Smooth muscle cell (in vitro differentiated cells): ENCODE data around the gene OR2W3. TPM values are rescaled to one million over a fixed set of nuclear protein-coding genes. Genes with fewer than 3 reads are reported as not detected.

Source experiments
- DNase-seq: peaks from one replicate; lab custom pipeline; 2025; ENCODE audit not compliant: unreplicated experiment; lab: John Stamatoyannopoulos, UW
- H2AFZ ChIP-seq: fragments of 200-600 bp; sonication (generic); 2 replicates; pipeline ENCODE4 v1.6.0; 2016; ENCODE audit warnings: antibody characterized with exemption, low read depth, mild to moderate bottlenecking
- H3F3A ChIP-seq: fragments of 200-600 bp; sonication (generic); 2 replicates; pipeline ENCODE4 v1.6.0; 2017; ENCODE audit warnings: antibody characterized with exemption, low read depth
- H3K27ac ChIP-seq: fragments of 200-600 bp; sonication (generic); 2 replicates; pipeline ENCODE4 v1.5.1; 2016; ENCODE audit warnings: low read depth, mild to moderate bottlenecking
- H3K27me3 ChIP-seq: fragments of 200-600 bp; sonication (generic); 2 replicates; pipeline ENCODE4 v1.6.1; 2016; ENCODE audit warnings: low read depth, mild to moderate bottlenecking
- H3K36me3 ChIP-seq: fragments of 200-600 bp; sonication (generic); 2 replicates; pipeline ENCODE4 v1.5.1; 2016; ENCODE audit warnings: low read depth
- H3K4me1 ChIP-seq: fragments of 200-600 bp; sonication (generic); 2 replicates; pipeline ENCODE4 v1.5.1; 2016; ENCODE audit warnings: low read depth
- H3K4me2 ChIP-seq: fragments of 200-600 bp; sonication (generic); 2 replicates; pipeline ENCODE4 v1.6.0; 2016; ENCODE audit warnings: mild to moderate bottlenecking
- H3K4me3 ChIP-seq: fragments of 200-600 bp; sonication (generic); 2 replicates; pipeline ENCODE4 v1.5.1; 2016; ENCODE audit warnings: mild to moderate bottlenecking
- H3K79me2 ChIP-seq: fragments of 200-600 bp; sonication (generic); 2 replicates; pipeline ENCODE4 v1.6.0; 2016; ENCODE audit warnings: low read depth, mild to moderate bottlenecking
- H3K9ac ChIP-seq: fragments of 200-600 bp; sonication (generic); 2 replicates; pipeline ENCODE4 v1.6.0; 2016; ENCODE audit warnings: low read depth
- H3K9me3 ChIP-seq: fragments of 200-600 bp; sonication (generic); replicated peaks from 2 replicates; pipeline ENCODE4 v1.5.1; 2016; ENCODE audit warnings: low read depth
- H4K20me1 ChIP-seq: fragments of 200-600 bp; sonication (generic); 2 replicates; pipeline ENCODE4 v1.6.0; 2016; ENCODE audit warnings: low read depth
- CTCF ChIP-seq: fragments of 200-600 bp; sonication (generic); IDR thresholded peaks from 2 replicates; pipeline ENCODE4 v1.5.1; 2017; ENCODE audit warnings: borderline replicate concordance, mild to moderate bottlenecking, antibody characterized with exemption; ENCODE audit not compliant: insufficient read depth, poor library complexity, severe bottlenecking
- WGBS: methylation state at CpG from one replicate; pipeline ENCODE4 v1.1.7; 2016; ENCODE audit warnings: low lambda C conversion rate; 5-methylcytosine and 5-hydroxymethylcytosine counted together
- polyA plus RNA-seq: library from polyadenylated mRNA; unstranded; fragments of >200 nt; fragmentation: Nextera tagmentation; extraction: Ambion mirVana; gene quantifications from 2 replicates; pipeline ENCODE4 v1.2.1, GENCODE V29; 2016
- total RNA-seq: library from RNA; depleted of rRNA; stranded (reverse); fragments of >200 nt; gene quantifications from 2 replicates; pipeline ENCODE4 v1.2.3, GENCODE V29; 2014

OR2W3 gene
- total and polyA plus RNA-seq, 2 experiments from 2014 or later: not detected

- Histone ChIP-seq H3K27me3 (no peaks in the 10 kb centered on the region), H4K20me1 (no peaks in the 10 kb centered on the region), H3F3A (no peaks in the 10 kb centered on the region), H2AFZ (no peak overlapping the region), H3K4me3 (no peak overlapping the region), H3K79me2 (no peaks in the 10 kb centered on the region), H3K9ac (no peak overlapping the region), H3K9me3 (no peaks in the 10 kb centered on the region), H3K4me1 (no peaks in the 10 kb centered on the region), H3K27ac (no peak overlapping the region), H3K4me2 (no peak overlapping the region), H3K36me3 (no peaks in the 10 kb centered on the region)
- 76% methylated on average over 9 of the region's 9 CpGs for WGBS
- no peak for DNase-seq
- no peak for TF ChIP-seq CTCF
Measured at GRCh38 chr1:247883346-247883745, 12.0 kb upstream of the OR2W3 start.

- H3K4me2 ChIP-seq: no peak overlapping the region
- H3K27me3 ChIP-seq: no peaks in the 10 kb centered on the region
- DNase-seq: no peak
- no peaks in the 10 kb centered on the region for H3F3A ChIP-seq
- 87% methylated on average over 10 of the region's 10 CpGs for WGBS
- no peaks in the 10 kb centered on the region for H3K36me3 ChIP-seq
- H3K9ac ChIP-seq: no peak overlapping the region
- H3K27ac ChIP-seq: no peak overlapping the region
- no peak overlapping the region for H2AFZ ChIP-seq
- H4K20me1 ChIP-seq: no peaks in the 10 kb centered on the region
- no peak for TF ChIP-seq CTCF
- H3K79me2 ChIP-seq: no peaks in the 10 kb centered on the region
- no peaks in the 10 kb centered on the region for H3K9me3 ChIP-seq
- no peak overlapping the region for H3K4me3 ChIP-seq
- no peaks in the 10 kb centered on the region for H3K4me1 ChIP-seq
Measured at GRCh38 chr1:247884797-247885413, 10.5 kb upstream of the OR2W3 start.

- Histone ChIP-seq H3F3A (no peaks in the 10 kb centered on the region), H3K4me3 (no peak overlapping the region), H2AFZ (no peak overlapping the region), H3K9ac (no peak overlapping the region), H3K36me3 (no peaks in the 10 kb centered on the region), H3K4me2 (no peak overlapping the region), H3K27ac (no peak overlapping the region), H4K20me1 (no peaks in the 10 kb centered on the region), H3K79me2 (no peaks in the 10 kb centered on the region), H3K27me3 (no peaks in the 10 kb centered on the region), H3K4me1 (no peaks in the 10 kb centered on the region), H3K9me3 (no peaks in the 10 kb centered on the region)
- WGBS: 93% methylated on average over 14 of the region's 14 CpGs
- DNase-seq: no peak
- TF ChIP-seq CTCF: no peak
Measured at GRCh38 chr1:247895976-247896375, 589 bp downstream of the OR2W3 start.

GRCh38 chr1:247904122-247904521 lies 8.7 kb downstream of the OR2W3 start:
- H2AFZ ChIP-seq: no peak overlapping the region
- H3K9ac ChIP-seq: no peak overlapping the region
- no peaks in the 10 kb centered on the region for H3K4me1 ChIP-seq
- H3K27ac ChIP-seq: no peak overlapping the region
- no peaks in the 10 kb centered on the region for H3K27me3 ChIP-seq
- TF ChIP-seq CTCF: no peak
- DNase-seq: no peak
- 70% methylated on average over 6 of the region's 6 CpGs for WGBS
- H4K20me1 ChIP-seq: no peaks in the 10 kb centered on the region
- no peaks in the 10 kb centered on the region for H3K79me2 ChIP-seq
- H3K4me2 ChIP-seq: no peak overlapping the region
- H3K4me3 ChIP-seq: no peak overlapping the region
- peaks cover 6% of the 10 kb centered on the region for H3K9me3 ChIP-seq
- H3F3A ChIP-seq: no peaks in the 10 kb centered on the region
- no peaks in the 10 kb centered on the region for H3K36me3 ChIP-seq
